ELR (cell line): ENCODE results near the gene OPCML.

Experiments
- DNase-seq: peaks from one replicate; pipeline ENCODE4 v3.0.0-alpha.2; 2015; ENCODE audit warnings: low read depth

OPCML gene

DNA sequence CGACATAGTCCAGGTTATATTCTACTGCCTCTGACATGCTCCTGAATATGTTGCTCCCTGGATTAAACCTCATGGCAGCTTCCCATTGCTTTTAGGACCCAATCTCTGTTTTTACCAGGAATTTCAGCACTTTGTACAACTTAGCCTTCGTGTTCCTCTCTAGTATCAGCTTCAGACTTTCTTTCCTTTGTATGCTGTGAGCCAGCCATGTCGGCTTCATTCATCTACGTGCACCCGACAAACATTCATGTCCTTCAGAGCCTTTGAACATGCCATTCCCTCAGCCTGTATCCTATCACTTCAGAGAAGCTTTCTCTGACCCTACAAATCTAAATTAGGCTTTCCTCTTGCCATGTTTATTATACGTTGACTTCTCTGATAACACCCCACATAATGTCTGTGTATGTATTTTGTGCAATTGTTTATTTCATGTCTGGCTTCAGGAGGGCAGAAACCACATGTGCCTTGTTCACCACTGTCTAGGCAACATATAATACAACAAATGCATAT lies 743.4 kb downstream of the OPCML start:
- no peak for DNase-seq

DNA sequence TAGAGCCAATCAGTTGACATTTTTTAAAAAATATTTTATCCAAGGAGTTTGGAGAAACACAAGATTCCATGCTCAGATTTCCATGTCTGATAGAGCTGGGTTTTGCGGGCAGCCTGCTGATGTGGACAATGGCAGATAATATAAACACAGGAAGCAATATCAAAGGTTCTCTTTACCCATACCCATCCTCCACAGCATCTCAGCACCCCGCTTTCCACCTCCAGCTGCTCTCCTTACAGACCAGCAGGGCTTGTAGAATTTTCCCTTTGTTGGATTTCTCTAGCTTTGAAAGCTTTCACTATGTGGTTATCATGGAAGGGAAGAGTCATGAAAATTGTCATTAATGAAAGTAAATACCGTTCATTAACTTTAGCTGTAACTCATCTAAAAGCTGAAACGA lies 746.4 kb downstream of the OPCML start:
- DNase-seq, result no peak

DNA sequence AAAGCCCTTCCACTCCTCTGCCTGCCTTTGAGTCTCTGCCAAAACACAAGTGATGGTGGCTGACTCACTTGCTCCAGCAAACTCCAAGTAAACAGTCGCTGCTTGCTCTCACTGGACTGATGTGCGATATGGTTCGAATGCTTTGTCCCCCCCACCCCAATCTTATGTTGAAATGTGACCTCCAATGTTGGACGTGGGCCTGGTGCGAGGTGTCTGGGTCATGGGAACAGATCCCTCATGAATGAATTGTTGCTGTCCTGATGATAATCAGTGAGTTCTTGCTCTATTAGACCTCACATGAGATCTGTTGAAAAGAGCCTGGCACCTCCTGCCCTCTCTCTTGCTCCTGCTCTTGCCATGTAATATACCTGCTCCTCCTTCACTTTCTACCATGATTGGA lies 747.9 kb downstream of the OPCML start:
- peak; percentile 60 for DNase-seq

DNA sequence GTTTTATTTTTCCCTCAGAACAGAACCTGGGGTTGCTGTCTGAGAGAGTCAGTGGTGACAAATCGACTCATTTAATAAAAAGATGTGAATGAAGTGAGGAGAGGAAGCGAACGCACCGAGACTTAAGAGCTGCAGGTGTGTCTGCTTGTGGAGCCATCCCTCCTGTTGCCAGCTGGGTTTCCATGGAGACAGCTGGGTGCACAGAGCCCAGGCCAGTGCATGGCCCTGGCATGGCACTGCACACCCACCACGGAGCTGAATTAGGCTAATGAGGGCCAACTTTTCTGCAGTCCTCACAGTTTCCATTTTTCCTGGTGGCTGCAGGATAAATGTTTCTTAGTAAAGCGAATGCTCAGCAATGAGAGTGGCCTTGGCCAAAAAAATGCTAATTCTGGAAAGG lies 750.2 kb downstream of the OPCML start:
- no peak for DNase-seq

DNA sequence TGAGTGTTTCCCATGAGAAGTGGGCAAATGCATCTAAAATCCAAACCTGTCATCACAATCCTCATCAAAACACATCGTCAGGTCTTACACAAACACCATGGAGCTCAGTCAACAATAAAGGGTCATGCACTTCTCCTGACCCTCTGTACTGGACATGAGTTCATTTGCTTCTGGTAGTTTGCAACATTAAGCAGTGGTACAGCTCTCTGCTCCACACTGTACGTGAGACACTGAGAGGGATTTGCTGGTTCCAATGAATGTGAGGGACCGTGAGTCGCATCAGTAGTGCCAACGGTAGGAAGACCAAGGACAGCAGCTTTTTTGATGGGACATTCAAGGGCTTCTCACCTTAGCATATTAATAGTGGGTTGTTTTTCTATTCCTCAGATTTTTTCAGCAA lies 752.3 kb downstream of the OPCML start:
- no peak for DNase-seq

DNA sequence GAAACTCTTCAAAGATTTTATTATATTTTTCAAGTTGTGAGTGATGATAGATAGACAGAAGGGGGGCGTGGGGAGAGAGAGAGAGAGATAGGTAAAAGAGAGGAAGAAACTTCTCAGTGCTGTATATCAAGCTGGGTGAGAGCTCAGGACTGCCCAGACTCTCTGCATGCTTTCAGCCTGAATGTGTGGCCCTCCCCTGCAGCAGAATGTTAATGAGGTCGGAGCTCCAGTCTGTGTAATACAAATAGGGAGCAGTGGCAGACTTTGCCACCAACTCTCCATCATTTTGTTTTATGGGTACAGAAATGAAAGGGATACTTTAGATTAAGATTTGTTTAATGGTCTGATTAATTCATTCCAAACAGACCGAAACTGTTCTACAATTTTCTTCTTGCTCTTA lies 752.8 kb downstream of the OPCML start:
- peak; percentile 19 for DNase-seq

DNA sequence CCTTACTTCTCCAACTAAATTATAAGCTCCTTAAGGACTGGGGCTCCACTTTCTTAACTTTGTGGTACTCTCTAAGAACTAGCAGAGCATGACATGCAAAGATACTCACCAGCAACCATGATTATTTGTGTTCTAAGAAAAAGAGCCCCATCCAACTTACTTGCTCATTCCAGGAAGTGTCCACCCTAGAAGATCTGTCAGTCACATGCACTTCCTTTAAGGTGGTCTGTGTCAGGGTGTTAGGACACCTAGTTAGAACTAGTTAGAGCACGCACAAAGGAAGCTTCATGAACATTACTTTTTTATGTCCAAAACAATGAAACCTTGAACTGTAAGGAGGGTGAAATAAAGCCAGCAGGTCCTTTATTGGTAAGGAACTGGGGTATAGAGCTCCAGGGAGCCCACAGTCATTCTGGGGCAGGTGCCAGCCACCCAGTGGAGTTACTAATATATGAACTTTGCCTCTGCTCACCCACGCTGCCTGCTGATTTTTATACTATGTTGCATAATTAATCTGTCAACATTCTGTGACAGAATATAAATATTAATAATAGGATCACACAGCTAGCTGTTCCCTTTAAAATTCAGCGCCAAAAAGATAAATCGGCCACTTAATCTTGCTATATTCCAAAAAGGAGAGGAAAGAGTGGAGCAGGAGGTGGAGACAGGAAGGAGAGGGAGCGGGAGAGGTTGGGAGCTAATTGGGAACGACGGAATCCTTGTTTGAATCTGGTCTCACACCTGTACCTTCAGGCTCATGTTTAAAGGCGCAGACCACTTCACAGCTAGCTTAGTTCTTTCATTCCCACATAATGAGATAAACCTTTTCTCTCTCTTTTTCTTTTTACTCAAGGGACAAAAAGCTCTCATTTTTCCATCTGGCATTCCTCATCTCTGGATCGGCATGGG lies 755.0 kb downstream of the OPCML start:
- no peak for DNase-seq

DNA sequence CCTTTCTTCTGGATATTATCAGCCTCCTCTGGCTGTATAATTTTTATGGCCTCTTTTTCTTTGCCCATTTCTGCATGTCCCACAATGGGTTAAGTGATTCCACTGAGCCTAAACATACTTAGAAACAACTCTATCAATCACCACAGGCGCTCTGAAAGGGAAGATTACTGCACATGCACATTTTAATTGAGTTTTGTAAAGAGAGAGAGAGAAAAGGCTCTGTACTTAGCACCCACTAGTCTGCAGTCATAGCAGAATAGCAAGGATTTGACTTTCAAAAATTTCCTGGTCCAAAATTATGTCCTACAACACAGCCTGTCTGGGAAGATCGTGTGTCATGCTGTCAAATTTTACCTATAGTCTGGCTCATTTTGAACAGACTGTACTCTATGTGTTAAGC lies 758.5 kb downstream of the OPCML start:
- DNase-seq, result no peak

DNA sequence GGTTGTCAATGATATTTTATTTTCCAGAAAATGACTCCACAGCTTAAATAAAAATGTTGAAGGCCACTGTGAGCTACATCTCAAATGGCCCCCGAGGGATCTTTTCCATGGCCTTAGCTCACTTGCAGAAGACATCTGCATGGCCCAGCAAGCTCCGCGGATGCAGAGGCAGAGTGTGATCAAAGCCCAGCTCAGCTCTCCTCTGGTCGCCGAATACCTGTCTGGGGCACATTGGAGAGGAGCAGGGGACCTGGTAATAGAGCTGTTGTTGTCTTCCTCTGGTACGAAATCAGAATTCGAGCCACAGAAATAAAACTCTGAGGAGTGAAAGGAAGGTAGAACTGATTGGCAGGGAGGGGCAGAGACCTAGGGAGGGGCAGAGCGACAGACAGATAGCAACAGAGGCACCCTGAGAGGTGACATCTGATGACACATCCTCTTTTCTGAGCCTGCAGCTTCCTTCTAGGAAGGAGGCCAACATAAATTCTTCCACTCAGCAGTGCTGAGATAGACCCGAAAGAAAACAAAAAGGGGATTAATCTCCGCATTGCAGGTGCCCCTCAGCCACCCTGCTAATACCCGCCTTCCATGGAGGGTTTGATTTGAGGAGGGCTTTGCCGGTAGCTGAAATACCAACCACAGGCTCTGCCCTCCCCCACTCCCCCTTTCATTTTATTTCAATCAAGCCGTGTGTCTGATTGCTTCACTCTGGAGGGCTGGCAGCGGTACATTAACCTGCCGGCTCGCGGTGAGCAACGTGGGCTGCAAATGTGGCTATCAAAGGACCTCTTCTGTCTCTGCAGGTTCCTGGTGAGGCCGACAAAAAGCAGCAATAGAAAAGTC lies 759.4 kb downstream of the OPCML start:
- no peak for DNase-seq

DNA sequence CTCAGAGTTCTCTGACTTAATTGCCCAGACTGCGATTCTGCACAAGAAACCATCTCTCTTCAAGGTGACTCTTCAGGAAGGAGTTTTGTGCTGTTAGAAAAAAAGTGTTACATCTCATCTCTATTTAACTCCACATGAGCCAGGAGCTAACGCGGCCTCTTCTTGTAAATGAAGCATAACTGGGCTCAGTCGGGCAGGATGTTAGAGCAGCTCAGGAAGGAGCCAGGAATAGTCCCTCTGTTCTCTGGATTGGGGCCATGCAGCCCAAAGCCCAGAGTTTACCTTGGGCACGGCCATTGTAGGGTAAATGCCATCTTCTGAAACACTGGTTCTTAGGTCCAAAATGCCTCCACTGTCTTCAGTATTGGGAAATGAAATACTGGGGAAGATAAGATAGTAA lies 760.6 kb downstream of the OPCML start:
- DNase-seq, result no peak

DNA sequence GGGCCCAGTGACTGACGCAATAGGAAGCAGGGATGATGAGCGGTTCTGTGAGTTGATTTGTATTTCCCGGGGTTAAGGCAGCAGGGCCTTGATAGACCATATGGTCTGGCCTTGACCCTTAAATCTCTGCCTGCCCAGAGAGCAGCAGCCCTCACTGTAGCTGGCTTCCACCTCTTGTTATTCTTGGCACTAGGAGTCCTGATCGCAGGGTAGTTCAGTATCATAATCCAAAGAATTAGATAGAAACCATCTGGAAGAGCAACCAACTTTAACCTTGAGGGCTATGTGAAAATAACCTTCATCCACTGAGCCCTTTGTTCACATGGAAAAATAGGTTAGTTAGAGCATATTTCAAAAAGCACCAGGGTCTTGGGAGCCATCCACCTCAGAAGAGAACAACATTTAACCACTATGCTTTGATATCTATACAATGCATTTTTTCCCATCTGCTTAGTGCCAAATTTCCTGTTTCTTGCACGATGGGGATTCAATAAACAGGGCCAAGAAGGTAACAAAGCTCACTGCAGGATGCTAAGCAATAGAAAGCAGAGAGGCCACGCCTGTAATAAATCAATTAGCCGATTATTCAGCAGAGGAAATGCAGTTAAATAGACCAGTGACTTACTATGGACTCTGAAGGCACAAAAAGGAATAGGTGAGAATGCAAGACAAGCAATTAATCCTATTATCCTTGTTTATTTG lies 761.3 kb downstream of the OPCML start:
- no peak for DNase-seq

DNA sequence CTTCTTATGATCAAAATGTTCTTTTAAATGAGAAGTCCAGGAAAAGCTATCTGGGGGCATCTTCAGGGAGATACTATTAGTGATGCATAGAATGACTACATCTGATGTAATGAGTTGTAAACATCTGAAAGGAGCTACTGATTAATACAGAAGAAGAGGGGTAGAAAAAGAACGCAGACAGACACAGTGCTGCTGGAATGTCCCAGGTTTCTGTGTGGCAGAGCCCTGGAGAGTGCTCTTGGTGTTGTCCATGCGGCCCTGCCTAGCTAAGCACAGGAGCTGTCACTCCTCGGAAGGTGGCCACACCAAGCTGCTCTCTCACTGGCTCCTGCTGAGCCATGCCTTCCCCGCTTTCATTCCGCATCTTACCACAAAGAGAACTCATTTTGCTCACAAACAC lies 768.8 kb downstream of the OPCML start:
- DNase-seq, result no peak

DNA sequence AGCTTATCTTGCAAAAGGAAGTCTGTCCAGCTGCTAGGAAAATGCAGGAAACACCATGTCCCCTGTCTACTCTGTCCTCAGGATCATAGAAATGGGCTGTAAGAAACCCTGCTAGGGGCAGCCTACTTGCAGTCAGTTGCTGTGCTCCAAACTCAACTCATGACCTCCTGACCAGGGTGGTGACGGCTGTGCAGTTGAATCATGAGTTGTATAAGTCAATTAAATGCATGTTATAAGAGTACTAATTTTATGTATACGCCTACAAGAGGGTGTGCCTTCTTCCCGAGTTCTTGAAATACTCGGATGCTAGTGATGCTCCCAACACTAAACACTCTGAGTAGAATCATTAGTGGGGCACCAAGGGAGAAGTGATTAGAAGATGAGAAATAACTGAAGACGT lies 776.4 kb downstream of the OPCML start:
- no peak for DNase-seq

DNA sequence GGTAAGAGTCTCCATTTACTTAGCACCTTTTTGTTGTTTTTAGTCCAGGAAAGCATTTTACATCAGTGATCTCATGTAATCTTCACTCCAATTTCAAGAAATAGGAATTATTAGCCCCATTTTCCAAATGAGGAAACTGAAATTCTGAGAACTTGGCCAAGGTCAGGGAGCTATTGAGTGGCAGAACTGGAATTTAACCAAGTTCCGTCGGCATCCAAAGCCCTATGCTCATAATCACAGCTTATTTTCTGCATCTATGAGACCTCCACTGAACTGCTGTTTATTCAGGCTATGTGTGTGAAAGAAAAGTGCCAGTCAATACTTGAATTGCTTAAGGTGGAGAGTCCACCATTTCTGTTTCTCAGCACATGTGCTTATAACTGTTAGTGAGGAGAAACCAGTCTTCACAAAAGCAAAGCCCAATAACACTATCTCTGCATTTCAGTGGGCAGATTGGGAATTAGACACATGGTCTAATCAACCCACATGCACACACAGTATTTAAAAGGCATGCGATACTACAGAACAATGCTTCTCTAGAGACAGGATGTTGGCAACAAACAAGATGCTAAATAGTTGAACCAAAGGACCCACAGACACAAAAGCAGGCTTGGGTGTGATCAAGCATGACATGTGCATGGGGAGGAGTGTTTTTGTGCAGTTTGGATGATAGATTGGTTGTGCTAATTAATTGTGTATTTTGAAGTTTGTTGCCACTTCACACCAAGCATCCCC lies 780.6 kb downstream of the OPCML start:
- no peak for DNase-seq

DNA sequence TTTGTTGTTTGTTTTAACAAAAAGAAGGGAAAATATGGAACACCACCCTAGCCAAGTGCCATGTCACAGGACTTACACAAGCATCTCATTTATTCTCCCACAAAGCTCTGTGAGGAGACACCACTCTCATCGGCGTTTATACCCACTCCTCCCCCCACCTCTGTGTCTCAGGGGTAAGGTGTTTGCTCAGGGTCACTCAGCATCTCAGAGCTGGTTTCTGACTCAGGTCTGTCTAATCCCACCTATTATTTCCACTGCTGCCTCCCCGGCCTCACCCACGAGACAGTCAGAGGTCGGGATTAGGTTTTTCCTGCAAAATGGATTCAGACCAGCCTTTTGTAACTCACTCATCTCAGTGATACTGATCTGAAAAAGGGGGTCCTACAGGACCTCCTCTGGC lies 786.0 kb downstream of the OPCML start:
- peak; percentile 9 for DNase-seq

DNA sequence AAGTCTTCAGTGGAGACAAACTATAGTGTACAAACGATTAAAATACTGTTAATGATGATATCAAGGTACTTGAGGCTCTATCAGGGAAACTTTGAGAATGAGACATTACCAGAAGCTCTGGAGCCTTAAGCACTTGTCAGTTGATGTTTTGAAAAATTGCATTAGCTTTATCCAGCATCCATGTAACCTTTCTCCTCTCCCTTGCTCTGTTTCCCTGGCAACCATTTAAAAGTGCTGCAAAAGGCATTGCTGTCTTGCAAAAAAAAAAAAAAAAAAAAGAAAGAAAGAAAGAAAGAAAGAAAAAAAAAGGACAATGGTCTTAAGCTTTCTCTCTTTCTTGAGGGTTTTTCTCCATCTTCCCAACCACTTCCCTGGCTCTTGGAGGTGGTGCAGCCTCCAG lies 787.0 kb downstream of the OPCML start:
- DNase-seq, result no peak

DNA sequence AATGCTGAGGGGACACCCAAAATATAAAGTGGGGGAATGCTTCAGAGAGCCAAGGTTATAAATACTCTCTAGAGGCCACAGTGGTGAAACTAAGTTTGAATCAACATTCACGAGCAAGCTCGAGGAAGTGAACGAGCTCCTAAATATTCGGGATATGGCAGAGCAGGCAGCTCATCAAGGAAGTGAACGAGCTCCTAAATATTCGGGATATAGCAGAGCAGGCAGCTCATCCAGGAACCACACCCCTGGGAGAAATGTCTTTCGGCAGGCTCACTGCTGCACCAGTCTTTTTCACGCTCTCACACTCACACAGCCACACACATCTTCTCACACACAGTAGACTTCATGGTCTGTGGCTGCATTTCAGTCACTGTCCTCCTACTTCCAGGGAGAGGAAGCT lies 787.5 kb downstream of the OPCML start:
- peak; percentile 91 for DNase-seq

DNA sequence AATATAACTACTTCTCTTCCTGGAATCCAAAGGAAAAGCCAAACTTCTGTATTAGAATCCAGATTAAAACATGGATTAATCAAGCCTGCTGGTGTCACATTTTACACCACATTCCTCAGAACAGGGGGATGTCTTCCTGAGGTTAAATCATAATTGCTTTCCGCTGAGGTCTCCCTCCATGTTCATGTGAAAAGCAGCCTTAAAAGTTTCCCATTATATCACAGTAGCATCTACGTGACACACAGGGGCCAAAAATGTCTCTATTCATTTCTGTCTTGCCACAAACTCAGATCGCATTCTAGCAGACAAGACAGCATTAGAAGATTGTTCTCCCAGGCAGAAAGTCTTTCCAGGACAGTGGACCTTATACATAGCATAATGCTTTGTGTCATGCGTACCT lies 788.7 kb downstream of the OPCML start:
- DNase-seq, result no peak

DNA sequence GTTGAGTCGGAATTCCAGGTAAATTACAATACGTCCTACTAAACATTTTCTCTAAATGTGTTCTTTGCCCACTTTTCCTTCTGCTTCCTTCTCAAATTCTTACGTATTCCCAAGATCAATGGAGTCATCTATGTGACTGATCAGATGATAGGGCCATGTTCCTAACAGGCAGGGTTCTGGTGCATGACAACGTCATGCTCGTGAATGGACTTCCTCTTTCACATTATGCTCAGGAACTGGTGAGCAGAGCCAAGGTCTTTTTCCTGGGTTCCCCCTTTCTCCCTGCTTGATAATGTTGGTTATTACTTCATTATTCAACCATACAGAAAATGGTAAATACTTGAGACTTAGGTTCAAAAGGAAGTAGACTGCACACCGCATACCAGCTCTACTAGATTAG lies 789.4 kb downstream of the OPCML start:
- no peak for DNase-seq

DNA sequence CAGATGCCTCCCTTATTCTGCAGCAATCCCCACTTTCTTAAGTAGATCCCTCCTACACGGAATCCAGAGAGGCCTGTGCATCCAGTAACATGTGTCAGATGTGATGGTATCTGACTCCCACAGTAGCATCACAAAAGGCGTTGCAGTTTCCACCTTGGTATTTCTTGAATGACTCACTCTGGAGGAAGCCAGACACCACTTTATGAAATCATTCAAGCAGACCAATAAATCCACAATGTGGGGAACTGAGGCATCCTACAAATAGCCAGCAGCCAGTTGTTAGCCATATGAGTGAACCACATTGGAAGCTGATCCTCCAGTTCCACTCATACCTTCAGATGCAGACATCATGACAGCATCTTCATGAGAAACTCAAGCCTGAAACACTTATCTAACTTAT lies 798.1 kb downstream of the OPCML start:
- DNase-seq, result peak; percentile 96

DNA sequence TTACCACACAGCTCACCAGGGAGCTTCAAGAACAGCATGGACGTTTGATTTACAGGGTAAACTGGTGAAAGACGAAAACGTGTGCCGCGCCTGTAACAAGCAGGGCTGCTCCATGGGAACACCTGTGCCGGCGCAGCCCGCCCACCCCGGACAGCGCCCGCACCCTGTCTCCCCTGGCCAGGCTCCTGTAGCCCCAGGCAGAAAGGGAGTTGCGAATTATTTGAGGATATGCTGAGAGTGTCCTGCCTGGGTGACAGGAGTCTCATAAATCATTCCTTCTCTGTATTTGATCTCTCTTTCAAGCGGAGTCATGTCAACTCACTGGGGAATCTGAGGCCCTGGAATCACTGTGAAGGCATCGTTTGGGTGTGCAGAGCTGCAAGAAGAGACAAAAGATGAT lies 804.3 kb downstream of the OPCML start:
- no peak for DNase-seq

DNA sequence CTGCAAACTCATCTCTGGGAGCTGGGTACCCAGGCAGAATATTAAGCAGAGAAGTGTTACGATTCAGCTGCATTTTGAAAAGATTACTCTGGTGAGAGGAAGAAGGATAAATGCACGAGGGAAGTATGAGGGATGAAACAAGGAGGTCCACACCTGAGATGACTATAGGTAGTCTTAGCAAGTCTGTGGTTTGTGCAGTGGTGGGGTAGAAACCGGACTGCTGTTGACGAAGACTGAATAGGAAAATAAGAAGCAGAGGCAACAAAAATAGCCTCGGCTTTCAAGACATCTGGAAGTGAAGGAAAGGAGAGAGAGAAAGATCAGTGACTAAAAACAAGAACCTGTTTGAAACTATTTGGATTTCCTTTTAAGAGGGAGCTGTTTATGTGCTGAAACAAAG lies 810.8 kb downstream of the OPCML start:
- DNase-seq, result no peak
